GM19452 (cell line): ENCODE results near the gene MROH8.
"Not testable (repeated sequence)": the region's sequence is repeated elsewhere in the genome, so short reads cannot be mapped to it uniquely, and the experiment has no call there.

Experiments
- ATAC-seq: cut with Tn5 transposase; IDR thresholded peaks from one replicate; pipeline ENCODE4 v1.9.1; 2021; ENCODE audit not compliant: unreplicated experiment

Gene MROH8

DNA sequence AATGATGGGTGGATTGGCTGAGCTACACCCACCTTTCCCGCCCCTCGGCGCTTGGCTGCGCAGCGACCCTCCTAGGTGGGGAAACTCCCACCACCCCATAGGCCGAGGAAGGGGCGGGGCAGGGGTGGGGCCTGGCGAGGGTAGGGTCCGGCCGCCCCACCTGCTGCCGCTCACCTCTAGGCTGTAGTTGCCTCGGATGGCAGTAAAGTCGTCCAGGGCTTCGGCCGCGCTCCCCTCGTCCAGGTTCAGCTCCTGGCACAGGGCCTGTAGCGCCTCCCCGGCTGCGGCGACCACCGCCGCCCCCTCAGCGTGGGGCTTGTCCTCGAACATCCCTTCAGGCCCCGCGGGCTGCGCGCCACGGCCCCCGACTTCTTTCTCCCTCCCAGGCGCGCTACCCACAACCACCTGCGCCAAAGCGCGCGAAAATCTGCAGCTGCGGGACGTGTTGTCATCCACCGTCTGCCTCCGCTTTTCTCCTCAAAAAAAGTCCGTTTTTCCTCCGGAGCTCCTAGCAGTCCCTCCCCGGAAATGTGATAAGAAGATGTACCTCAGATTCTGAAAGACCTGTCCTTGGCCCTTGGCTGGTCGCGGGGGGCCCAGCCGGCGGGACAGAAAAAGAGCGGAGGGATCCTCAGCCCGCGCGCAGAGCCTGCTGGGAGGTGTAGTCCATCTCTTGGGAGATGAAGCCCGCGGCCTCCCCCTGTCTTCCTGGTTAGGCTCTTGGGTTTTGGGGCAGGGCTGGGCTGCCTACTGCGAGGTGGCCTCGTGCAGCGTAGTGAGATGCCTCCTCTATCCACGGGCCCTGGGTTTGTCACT lies 83.5 kb downstream of the MROH8 start, which contains the start of gene RBL1:
TSS of gene RBL1 (minus strand) at position 399 of the 816 bp plus-strand sequence. CDS start at position 330, 69 bp downstream.
- ATAC-seq = peak; percentile 73

DNA sequence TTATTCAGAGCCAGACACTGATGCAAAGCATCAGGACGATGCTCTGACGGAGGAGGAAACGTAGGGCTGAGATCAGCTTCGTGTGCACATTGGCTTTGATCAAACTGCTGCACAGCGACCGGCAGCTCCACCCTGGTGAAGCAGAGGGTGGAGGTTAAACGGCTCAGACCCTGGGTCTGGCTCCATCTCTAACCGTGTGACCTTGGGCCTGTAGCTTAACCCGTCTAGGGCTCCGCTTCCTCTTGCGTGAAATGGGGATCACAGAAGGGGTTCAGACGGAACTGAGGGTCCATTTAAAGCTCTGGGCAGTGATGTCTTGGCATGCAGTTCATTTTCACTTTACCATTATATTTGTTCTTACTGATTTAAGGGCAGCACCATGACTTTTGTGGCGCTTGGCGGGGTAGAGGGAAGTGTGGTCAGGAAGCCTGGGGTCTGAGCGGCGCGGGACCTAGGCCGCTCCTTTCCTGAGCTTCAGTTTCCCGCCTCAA lies 84.2 kb downstream of the MROH8 start:
- peak; percentile 13 for ATAC-seq

DNA sequence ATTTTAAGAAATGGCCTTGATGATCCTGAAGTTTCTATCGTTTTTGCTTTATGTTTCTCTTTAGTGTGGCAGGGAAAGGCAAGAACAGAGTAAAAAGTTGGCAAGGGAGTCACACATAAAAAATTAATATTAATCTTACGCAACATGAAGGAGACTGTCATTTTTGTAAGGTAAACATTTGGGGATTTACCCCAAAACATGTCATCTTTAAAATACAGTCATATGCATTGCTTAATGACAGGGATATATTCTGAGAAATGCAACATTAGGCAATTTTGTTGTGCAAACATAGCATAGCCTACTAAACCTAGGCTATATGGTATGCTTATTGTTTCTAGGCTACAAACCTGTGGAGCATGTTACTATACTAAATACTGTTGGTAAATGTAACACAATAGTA lies 88.9 kb downstream of the MROH8 start:
- no peak for ATAC-seq

DNA sequence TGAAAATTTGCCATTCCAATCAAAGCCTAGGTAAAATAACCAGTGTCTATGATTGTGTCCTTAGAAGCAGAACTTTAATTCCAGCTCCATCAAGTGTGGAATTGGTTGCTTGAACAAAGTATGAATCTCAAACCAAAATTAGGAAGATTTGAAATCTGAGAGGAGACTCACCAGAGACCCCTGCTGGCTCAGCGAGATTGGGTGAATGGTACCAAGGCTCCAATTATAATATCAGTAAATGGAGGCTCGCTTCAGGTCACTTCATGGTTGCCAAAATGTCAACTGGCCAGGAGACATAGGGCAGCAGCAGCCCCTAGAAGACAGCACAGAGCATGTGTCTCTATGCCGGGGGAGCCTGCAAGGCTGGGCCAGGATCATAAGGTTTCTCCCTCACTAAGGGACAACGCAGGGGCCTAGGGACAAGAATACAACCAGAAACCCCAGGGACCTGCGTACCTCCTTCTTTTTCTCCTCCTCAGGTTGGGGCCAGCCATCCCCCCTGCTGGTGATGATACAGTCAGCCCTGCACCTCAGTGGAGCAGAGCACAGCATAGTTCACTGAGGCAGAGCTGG lies 97.5 kb downstream of the MROH8 start:
- no peak for ATAC-seq

DNA sequence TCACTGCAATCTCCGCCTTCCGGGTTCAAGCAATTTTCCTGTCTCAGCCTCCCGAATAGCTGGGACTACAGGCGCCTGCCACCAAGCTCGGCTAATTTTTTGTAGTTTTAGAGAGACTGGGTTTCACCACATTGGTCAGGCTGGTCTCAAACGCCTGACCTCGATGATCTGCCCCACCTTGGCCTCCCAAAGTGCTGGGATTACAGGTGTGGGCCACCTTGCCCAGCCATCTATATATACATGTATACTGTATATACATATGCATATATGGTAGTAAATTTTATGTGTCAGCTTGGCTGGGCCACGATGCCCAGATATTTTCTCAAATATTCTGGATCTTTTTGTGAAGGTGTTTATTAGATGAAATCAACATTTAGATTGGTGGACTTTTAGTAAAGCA lies 102.3 kb downstream of the MROH8 start:
- no peak for ATAC-seq

DNA sequence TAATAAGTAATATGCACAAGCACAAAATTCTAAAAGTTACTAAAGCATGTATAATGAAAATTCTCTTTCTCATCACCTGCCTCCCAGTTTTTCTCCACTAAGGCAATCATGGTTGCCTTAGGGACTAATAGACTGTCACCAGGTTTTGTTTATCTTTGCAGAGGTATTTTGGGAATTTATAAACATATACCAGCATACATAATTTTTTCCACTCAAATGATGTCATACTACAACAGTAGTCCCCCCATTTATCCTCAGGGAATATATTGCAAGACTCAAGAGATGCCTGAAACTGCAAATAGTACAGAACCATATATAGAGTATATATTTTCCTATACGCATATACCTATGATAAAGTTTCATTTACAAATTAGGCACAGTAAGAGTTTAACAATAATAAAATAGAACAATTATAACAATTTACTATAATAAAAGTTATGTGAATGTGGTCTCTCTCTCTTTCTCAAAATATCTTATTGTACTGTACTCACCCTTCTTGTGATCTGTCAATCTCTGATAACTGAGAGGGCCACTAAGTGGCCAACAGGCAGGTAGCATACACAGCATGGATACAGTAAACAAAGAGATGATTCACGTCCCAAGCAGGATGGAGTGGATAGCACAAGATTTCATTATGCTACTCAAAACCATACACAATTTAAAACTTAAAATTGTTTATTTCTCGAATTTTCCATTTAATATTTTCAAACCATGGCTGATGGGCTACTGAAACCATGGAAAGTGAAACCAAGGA lies 103.2 kb downstream of the MROH8 start:
- no peak for ATAC-seq

DNA sequence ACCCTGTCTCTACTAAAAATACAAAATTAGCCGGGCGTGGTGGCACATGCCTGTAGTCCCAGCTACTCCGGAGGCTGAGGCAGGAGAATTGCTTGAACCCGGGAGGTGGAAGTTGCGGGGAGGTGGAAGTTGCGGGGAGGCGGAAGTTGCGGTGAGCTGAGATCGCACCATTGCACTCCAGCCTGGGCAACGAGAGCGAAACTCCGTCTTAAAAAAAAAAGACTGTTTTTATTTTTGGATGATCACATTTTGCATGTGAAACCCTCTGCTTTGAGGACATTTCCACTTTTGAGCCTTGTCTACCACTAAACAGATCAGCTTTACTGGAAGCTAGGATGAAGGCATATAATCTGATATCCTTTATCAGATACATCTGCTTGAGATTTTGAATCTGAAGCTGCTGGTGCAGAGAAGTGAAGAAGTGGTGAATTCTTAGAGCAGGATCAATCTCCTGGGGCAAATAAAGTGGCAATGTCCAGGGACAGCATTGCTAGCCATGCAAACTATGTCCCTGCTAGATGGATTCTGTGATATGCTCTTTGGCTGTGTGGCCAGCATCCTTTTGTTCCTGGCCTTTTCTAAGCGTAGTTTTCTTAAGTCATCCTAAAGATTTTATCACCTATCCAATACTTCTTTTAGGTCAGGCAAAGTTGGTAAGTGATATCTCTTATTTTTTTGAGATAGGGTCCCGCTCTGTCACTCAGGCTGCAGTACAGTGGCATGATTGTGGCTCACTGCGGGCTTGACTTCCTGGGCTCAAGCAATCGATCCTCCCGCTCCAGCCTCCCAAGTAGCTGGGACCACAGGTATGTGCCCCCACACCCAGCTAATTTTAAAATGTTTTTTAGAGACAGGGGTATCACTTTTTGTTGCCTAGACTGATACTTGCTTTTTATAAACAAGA lies 106.8 kb downstream of the MROH8 start:
- ATAC-seq = no peak

DNA sequence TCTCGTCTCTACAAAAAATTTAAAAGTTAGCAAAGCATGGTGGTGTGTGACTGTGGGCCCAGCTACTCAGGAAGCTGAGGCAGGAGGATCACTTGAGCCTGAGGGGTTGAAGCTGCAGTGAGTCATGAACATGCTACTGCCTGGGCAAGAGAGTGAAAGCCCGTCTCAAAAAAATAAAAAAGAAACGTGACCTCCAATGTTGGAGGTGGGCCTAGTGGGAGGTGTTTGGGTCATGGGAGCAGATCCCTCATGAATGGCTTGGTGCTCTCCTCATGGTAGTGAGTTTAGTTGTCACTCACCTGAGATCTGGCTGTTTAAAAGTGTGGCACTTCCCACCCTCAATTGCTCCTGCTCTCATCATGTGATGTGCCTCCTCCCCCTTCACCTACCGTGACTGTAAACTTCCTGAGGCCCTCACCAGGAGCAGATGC lies 107.9 kb downstream of the MROH8 start:
- no peak for ATAC-seq

DNA sequence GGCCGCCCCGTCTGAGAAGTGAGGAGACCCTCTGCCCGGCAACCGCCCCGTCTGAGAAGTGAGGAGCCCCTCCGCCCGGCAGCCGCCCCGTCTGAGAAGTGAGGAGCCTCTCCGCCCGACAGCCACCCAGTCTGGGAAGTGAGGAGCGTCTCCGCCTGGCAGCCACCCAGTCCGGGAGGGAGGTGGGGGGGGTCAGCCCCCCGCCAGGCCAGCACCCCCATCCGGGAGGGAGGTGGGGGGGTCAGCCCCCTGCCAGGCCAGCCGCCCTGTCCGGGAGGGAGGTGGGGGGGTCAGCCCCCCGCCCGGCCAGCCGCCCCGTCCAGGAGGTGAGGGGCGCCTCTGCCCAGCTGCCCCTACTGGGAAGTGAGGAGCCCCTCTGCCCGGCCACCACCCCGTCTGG lies 109.8 kb downstream of the MROH8 start:
- ATAC-seq = not testable (repeated sequence)

DNA sequence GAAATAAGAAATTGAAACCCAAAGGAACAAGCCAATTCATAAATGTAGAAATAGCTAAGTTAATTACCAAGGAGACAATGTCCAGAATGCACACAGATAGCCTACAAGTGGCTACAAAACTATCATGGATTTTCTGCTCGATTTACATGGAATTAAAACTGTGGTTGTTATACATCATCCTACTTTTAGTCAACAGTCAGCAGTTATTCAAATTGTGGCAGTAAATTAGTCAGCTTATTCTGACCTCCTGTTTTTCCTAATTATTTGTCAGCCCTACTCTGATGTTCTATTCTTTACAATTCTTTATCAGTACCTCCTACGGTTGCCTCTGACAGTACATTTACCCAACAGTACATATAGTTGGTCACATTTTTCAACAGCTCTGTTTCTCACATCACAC lies 113.2 kb downstream of the MROH8 start:
- ATAC-seq = no peak

DNA sequence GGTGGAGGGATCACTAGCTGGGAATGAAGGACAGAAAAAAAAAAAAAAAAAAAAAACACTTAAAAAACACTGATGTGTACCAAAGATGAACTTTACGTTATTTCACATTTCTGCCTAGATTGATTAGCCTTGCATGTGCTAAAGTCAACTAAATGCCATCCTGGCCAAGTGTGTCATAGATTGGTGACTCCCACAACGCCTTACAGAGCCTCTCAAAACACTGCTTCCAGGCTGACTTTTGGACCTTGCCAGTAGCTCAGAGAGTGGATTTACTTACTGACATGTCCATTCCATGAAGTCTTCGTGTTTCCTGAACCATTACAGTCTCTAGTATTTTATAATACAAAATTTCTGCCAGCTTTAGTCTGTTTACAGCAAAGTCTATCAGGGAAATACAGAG lies 124.1 kb downstream of the MROH8 start:
- ATAC-seq = no peak

DNA sequence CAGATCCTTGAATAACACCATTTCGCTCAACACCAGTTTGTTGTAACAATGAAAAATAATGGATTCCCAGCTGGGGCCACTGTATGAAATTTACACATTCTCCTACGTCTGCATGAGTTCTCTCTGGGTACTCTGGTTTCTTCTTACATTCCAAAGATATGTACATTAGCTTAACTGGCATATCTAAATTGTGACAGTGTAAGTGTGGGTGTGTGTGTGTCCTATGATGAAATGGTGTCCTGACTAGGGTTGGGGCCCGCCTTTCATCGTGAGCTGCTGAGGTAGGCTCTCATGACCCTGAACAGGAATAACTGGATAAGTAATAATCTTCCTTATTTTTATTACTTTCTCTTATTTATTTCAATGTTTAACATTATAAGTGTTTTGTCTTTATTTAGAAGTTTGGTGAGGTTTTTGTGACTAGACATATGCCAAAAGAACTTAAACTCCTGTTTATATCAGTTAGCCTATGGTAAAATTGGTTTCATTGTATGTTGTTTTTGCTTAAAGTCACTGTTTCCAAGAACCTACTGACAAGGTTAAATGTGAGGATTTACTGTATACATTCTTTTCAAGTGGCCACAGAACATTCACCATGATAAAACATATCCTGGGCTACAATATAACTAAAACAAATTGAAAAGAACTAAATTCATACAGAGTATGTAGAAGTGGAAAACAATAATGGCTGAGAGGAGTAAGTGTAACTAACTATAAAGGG lies 126.0 kb downstream of the MROH8 start:
- no peak for ATAC-seq
